NOMO-1 (cell line): ENCODE measurements around the gene SLC38A8.
A peak's percentile ranks its signal among the peaks of the same experiment; 100 is the strongest.

Experiments used
- DNase-seq, 2 experiments: peaks; one replicate each; lab custom pipeline; 2025; ENCODE audit not compliant: unreplicated experiment in 2 of 2; lab: John Stamatoyannopoulos, UW

The SLC38A8 gene

DNA sequence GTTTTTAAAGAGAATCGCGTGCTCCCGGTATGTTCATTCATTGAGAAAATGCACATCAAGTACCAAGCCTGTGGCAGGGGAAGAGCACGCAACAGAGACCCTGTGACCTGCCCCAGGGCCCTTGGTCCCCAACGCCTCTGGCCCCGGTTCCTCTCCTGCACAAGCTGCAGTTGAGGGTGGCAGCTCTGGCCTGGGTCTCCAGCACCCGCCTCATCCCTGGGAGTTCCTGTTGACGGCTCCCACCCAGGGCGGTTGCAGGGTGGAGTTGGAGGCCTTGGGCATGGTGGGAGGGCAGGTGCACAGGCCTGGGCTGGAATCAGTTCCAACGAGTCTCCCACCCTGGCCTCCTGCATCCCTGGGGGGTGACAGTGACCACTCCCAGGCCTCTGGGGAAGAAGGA is 69.5 kb downstream of the SLC38A8 start:
- no peak for DNase-seq

DNA sequence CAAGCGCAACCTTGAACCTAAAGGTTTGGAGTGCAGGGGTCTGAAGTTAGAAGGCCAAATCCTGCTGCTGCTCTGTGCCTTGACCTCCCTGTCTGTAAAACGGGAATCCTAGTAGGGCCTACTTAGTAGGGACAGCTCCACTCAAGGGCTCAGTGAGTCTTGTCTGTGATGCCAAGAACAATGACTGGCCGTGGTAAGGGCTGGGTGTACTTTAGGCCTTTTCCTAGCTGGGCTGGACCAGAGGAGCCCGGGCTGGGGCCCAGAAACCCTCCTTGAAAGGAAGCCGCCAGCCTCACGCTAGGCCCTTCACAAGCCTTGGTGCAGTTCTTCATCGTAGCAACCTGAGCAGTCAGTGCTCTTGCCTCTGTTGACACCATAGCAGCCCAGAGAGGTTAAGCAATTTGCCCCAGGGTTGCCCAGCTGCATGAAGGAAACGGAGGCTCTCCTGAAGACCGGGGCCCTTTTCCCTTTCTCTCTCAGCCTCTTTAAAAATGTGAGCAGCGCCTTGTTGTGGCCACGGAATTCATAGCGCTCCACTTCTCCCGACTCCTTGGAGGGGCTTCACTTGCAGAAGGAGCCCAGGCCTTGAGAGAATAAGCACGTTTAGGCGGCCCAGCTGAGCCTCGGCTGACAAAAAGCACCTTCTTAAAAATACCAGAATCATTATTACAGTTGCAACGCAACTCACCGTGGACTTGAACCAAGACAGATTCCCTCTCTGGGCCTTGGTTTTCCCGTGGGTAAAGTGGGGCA is 70.2 kb downstream of the SLC38A8 start:
- DNase-seq = no peak

DNA sequence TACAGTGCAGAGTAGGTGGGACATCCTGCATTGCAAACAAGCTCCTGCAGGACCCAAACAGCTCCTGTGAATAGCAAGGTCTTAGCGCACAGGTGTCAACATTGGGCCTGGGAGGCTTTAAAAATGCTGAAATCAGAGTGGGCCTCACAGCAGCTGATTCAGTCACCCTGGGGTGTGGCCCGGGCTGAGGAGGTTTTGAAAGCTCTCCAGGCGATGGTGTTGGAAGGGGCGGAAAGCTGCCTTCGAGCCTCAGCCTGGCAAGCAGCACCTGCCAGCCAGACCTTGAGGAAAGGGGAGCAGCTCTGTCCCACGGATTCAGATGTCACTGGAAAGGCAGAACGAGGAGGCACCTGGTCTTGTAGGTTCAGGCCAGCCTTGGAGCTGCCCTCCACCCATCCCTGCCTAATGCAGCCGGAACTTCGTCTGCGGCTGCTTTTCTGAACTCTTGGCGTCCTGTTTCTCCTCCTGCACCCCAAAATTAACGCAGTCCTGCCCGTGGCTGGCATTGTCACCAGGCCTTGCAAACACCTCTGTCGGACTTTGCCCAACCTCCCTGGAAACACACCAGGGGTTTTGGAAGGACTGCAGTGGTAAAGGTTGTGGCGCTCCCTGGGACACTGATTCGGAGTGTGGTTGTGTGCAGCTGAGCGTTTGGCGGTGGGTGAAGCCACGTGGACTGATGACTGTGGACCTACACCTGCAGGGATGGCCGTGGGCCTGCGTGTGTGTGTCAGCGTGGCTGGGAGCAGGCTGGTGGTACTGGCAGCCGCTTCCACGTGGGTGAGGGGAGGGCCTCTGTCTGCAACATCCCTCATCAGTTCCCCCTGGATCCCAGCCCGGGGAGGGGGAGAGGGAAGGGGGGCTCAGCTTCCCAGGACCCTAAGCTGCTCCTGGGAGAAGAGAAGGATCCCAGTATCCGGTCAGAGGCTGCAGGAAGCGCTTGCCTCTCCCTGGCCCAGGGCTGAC is 71.1 kb downstream of the SLC38A8 start:
- no peak for DNase-seq

DNA sequence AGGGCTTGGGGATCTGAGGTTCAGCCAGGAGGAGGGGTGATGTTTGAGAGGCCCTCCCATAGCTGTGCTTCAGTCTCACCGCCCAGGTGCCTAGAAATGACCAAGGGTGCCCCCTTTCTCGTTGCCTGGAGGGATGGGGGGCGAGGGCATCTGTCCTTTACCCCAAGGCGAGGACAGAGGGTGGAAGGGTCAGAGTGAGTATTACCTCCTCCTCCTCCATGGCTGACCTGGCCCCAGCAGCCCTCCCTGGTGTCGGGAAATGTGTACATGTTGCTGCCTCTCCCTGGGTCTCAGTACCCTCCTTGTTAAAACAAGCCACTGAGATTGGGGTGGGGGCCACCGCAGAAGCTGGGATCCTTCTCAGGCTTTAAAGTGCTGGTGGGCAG is 72.2 kb downstream of the SLC38A8 start:
- DNase-seq = no peak

DNA sequence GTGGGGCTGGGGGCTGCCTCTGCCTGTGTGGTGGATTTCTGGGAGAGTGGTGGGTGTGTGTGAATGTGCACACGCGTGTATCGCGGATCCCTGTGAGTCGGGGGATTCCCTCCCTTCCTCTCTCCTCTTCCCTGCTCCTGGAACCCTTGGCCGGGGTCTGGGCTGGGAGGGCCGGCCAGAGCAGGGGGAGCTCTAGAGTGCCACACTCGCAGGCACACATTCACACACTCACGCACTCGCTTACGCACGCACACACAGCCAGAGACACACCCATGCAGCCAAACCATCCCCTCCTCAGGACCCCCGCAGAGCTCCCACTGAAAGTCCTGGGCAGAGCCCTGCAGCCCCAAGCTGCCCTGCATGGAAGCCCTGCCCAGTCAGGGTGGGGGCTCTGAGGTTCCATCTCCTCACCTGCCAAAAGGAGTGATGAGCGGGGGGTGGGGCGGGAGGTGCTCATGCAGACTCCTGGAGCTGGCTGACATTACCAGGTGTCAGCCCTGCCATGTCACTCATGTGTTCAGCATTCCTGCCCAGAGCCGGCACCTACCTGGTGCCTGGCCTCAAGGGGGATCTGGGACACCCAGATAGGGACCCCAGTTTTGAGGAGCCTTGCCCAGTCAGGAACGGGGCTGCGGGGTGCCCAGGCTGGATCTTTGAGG is 72.7 kb downstream of the SLC38A8 start:
- no peak for DNase-seq

DNA sequence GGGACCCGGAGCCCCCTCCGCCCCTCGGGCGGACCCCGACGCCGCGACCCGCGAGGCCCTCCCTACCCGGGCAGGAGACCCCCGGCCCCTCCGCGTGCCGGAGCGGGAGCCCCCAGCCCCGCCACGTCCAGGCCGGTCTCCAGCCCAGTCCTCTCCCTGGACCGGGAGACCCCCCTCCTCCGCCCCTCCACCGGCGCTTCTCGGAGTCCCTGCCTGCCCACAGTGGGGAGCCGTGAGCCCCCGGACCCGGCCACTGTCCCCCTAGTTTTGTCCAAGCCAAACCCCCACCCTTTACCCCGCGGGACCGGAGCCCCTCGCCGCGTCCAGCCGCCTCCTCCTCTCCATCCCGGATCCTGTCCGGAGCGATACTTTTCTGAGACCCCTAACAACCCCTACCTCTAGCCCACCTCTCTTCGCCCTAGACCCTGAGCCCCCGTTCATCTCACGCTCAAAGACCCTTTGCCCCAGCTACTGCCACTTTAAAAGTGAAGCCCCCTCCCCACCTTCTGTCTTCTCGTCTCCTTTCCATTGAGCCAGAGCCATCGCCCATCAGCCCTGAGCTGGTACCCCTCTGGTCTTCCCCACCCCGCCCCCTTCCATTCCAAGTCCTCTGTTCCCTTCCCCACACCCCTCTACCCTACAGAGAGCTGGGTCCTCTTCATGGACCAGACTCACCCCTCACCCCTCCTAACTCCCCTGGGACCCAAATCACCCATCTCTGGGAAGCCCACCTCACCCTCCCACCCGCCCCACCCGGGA is 73.5 kb downstream of the SLC38A8 start:
- no peak for DNase-seq

DNA sequence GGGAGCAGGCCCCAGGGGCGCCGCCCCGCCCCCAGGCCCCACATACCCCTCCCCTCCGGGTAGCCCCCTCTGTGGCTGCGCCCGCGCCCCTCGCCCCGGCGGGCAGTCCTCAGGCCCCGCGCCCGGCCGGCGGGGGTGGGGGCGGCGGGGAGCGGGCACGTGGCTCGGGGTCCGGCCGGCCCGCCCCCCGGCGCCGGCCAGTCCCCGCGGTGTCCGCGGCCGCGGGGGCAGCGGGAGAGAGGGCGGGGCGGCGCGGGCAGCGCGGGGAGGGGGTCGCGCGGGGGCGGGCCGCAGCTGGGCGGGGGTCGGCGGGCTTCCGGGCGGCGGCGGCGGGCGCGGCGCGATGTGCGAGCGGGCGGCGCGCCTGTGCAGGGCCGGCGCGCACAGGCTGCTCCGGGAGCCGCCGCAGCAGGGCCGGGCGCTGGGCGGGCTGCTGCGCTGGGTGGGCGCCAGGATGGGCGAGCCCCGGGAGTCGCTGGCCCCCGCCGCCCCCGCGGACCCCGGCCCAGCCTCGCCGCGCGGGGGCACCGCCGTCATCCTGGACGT is 74.2 kb downstream of the SLC38A8 start:
- no peak for DNase-seq

DNA sequence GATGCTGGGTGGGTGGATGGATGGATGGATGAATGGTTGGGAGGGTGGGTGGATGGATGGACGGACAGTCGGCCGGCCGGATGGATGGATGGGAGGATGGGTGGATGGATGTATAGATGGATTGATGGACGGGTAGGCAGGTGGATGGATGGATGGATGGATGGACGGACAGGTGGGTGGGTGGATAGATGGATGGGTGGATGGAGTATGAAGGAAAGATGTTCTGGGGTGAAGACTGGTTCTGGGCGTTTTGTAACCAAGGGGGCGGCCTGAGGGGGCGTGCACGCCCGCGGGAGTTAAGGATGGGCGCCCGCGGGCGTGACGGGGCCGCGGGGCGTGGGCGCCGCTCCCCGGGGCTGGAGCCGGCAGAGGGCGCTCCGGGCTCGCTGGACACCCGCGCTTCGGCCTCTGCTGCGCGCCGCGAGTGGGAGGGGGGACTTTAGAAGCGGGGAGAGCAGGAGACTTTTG is 74.7 kb downstream of the SLC38A8 start, which contains the start of gene NECAB2:
TSS of gene NECAB2 (plus strand) at position 407 of the 468 bp plus-strand sequence. CDS start 405 bp downstream, outside the sequence.
- DNase-seq = peak; percentile 14 to 36

DNA sequence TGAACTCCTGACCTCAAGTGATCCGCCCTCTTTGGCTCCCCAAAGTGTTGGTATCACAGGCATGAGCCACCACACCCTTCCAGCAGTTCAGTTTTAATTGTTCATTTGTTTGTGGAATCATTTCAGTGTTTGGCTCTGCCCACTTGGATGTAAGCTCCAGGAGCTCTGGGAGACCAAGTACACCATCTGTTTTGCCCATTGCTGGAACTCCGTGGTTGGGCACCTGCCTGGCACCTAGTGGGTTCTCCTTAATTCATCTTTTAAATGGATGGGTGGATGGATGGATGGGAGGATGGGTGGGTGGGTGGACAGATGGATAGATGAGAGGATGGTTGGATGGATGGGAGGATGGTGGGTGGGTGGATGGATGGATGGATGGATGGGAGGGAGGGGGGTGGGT is 75.5 kb downstream of the SLC38A8 start:
- no peak for DNase-seq

DNA sequence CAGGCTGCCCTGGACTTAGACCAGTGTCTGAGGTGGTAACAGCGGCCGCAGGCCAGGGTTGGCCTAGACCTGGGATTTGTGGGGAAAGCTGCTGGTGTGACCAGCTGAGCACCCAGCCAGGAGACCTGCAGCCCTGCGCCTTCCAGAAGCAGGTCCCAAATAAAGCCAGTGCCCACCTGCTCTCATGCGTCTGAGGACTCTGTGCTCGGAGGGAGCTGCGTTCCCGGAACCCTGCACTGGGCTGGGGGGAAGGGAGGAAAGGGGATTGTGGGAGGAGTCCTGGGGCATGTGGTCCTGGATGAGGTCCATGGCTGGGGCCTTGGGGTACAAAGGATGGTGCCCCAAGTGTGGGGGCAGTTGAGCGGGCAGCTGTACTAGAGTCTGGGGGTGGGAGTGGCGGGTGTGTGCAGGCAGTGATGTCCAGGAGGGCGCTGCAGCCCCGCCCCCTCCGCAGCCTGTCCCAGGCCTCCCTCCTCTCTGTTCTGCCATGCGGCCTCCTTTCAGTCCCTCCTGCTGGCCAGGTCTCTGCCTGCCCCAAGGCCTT is 76.4 kb downstream of the SLC38A8 start:
- no peak for DNase-seq

DNA sequence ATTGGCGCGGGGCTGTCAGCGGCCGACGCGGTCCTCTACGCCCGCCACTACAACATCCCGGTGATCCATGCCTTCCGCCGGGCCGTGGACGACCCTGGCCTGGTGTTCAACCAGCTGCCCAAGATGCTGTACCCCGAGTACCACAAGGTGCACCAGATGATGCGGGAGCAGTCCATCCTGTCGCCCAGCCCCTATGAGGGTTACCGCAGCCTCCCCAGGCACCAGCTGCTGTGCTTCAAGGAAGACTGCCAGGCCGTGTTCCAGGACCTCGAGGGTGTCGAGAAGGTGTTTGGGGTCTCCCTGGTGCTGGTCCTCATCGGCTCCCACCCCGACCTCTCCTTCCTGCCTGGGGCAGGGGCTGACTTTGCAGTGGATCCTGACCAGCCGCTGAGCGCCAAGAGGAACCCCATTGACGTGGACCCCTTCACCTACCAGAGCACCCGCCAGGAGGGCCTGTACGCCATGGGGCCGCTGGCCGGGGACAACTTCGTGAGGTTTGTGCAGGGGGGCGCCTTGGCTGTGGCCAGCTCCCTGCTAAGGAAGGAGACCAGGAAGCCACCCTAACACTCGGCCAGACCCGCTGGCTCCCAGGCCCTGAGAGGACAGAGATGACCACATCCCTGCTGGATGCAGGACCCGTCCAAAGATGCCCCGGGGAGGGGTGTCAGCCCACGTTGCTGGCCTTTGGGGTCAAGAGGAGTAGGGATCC is 77.0 kb downstream of the SLC38A8 start:
- DNase-seq = no peak

DNA sequence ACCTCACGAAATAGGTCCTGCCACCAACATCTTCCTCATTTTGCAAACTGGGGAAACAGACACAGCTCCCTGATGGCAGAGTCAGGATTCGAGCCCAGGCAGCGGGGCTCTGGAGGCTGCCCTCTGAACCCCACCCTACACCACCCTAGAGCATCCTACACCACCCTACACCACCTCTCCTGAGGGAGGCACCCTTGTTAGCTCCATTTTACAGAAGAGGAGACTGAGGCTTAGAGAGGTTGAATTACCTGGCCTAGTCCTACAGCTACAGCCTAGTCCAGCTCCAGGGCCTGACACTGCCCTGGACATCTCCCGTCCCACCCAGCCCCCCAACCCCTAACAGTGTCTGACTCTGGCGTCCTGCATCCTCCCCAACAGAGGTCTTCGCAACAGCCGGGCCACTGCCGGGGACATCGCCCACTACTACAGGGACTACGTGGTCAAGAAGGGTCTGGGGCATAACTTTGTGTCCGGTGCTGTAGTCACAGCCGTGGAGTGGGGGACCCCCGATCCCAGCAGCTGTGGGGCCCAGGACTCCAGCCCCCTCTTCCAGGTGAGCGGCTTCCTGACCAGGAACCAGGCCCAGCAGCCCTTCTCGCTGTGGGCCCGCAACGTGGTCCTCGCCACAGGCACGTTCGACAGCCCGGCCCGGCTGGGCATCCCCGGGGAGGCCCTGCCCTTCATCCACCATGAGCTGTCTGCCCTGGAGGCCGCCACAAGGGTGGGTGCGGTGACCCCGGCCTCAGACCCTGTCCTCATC is 77.7 kb downstream of the SLC38A8 start:
- no peak for DNase-seq

DNA sequence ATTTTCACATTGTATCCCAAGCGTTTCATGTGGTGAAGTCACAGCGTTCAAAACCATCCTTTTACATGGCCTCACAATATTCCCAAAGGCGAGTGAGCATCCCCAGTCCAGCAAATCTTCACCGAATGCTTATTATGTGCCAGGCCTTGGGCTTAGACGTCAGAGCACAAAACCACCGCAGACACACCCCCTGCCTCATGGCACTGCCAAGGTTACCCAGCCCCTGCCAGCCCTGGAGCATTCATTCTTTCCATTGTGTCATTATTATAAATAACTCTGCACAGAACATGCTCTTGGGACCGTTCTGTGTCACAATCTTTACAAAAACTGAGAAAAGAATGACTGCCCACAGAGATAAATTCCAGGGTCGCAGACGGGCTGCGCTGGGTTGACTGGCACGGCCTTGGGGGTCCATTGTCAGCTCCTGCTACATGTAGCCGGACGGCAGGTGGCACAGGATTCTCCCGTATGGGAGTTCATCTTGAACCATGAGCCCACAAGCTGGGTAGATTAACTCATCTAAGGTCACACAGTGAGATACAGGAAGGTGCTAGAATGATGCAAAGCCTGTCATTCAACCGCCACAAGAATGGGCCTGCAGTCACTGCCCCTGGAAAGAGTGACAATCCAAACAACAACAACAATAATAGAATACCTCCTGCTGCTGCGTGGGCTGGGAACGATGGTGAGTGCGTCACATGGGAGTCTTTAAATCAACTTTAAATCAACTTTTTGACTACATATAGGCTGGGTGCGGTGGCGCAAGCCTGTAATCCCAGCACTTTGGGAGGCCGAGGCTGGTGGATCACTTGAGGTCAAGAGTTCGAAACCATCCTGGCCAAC is 79.1 kb downstream of the SLC38A8 start:
- DNase-seq = no peak

DNA sequence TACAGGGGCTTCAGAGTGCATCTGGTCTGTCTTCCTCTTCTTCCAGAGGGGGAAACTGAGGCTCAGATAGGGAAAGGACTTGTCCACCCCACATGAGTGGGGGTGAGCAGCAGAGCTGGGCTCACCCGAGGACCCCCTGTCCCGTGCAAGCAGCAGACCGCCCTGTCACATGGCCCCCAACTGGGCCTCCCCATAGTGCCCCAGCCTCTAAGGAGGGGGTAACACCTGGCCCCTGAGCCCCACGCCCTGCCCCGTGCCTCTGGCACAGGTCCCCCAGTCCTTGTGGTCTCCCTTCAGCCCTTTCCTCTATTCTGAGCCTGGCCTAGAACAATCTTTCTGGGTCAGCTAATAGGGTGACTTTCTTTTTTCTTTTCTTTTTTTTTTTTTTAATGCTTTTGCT is 81.0 kb downstream of the SLC38A8 start:
- DNase-seq = no peak

DNA sequence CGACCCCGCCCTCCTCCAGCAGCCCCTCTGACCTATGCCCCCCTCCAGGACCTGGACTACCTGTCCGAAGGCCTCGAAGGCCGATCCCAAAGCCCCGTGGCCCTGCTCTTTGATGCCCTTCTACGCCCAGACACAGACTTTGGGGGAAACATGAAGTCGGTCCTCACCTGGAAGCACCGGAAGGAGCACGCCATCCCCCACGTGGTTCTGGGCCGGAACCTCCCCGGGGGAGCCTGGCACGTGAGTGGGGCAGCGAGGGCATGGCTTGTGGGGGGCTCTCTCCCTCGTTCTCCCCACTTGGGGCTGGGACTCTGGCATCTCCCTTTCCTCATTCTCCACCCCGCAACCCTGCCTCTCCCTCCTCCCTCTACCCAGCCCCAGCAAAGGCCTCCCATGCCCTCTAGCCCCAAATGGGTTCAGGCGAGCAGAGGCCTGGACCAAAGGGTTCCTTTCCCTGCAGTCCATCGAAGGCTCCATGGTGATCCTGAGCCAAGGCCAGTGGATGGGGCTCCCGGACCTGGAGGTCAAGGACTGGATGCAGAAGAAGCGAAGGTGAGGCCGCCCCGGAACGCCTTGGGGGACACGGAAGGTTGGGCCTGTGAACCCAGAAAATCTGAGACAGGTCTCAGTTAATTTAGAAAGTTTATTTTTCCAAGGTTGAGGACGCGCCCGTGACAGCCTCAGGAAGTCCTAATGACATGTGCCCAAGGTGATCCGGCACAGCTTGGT is 81.9 kb downstream of the SLC38A8 start:
- DNase-seq = no peak
